ACHN (cell line): ENCODE measurements around the gene EDDM3A.

Source experiments
- DNase-seq: peaks from one replicate; pipeline ENCODE4 v3.0.0-alpha.2; 2015
- in situ Hi-C: cut with HindIII; loops from 2 replicates; pipeline ENCODE4 v1.10.0; 2017; ENCODE audit warnings: low sequenced_read_pairs, low pct_ligation_motif_present, low pct_unique_long_range_greater_than_20kb

Gene EDDM3A

DNA sequence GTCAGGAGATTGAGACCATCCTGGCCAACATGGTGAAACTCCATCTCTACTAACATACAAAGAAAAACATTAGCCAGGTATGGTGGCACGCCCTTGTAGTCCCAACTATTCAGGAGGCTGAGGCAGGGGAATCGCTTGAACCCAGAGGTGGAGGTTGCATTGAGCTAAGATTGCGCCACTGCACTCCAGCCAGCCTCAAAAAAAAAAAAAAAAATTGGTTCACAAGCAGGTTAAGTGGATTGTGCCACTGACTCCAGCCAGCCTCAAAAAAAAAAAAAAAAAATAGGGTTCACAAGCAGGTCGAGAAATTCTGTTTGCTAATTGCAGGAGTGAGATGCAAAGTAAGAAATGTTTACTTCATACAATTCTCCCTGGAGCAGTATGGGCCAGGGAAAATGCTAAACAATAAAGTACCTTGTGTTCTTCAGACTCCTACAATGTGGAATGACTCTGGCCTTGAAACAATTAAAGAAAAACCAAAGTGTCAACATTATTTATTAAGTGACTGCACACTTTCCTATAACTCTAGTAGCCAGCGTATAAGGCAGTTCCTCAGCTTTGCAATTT is 28.7 kb downstream of the EDDM3A start:
- no peak for DNase-seq
- in situ Hi-C loops = no loop called here

DNA sequence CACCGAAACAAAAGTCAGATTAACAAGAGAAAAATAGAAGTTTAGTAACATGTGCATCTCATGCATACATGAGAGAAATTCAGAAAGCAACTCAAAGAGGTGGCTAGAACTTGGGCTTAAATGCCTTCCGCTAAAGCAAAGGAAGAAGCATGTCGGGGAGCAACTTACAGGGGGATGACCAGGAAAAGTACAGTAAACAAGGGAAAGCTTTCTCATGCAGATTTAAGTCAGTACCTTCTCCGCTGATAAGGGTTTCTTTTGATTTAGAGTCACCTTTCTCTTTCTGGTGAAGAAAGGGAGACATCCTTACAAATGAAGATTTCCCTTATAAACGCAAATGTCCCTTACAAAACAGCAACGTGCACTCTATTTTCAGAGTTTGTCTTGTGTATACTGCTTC is 29.4 kb downstream of the EDDM3A start:
- DNase-seq = no peak
- in situ Hi-C loops = no loop called here

DNA sequence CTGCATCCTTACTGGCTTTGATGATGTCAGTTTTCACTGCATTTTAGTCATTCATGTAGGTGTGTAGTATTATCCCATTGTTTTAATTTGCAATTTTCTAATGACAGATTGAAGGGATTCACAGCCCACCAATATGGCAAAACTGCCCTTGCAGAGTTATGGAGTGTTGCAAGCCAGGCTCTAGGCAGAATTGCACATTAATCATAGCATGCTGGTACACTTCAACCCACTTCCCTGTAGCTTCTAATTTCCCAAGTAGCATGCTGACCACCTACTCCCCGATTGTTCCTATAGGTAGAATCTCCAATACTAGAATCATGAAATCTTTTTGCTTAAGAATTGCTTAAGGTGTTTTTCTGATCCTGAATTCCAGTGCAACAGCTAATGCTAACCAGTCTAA is 30.2 kb downstream of the EDDM3A start:
- no peak for DNase-seq
- in situ Hi-C loops = no loop called here

DNA sequence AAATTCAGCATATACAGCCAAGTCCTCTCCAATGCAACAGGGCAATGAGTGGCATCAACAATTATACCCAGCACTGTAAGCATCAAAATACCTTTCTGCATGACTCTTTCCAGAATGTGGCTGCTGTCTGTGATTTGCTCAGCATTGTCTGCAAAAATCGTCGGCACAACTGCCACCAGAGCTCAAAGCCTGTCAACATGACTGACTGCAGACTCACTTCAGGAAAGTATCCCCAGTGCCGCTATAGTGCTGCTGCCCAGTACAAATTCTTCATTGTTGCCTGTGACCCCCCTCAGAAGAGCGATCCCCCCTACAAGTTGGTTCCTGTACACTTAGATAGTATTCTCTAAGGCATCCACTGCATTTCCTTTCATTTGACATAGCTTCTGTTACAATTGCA is 36.1 kb downstream of the EDDM3A start:
- in situ Hi-C loops = no loop called here
- DNase-seq = no peak

DNA sequence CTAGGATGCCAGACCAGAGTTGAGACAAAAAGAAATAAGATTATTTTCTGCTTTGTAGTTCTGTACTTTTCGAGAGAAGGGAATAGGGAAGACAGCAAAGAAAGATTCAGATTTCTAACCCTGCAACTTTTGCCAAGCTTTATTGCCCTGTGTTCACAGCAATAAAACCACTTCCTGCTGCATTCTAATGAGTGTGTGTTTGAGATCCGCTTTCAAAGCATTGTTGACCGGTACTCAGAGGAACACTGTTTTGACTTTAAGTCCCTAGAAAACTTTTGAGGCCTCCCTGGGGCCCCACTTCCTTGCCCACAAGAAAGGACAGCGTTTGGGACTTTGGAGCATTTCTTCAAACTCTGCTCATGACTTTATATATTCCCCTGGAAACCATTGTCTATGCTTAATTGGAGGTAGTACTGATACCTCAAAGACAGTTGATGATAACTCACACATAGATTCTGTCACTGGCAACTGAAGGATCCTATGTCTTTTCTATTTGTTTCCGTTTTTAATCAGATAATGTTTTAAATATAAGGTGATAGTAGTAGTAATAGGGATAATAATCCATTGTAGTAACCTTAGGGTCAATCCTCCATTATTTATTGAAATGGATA is 36.7 kb downstream of the EDDM3A start:
- in situ Hi-C loops = no loop called here
- no peak for DNase-seq

DNA sequence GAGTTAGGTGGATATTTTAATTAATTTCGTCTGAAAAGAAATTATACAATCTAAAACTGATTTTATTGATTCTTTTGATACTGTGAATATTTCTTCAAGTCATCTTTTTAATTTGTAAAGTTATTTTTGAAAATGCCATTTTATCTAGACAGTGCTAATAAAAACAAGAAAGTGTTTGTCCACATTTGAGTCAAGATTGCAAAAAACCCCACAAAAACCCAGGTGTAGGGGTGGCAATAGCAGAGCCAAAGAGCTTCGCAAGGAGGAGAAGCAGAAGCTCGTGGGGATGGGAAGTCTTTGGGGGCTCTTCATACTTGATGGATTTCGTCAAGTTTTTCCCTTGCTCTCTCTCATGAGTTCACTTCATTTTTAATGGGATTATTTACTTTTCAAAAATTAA is 41.3 kb downstream of the EDDM3A start:
- DNase-seq = no peak
- in situ Hi-C loops = no loop called here

DNA sequence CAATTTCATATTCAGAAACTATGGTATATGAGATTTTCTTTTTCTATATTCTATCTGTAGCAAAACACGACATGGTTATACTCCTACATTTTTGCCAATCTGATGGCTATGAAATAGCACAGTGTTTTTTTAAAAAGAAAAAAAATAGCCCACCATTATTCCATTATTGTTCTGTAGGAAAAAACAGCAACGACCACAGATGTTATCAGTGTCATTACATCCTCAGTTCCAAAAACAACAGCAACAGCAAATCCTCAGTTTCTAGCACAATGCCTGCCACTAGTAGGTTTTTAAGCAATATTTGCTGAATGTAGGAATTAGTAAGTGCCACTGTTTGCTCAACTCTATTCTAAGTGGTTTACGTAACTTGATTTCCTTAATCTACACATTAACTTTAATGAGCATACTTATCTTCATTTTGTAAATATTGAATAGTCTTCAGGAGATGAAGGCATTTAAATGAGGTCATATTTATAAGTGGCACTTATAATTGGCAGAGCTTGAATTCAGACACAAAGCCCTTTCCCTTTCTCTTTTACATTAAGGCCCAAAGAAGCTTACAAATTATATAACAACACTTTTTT is 43.6 kb downstream of the EDDM3A start:
- no peak for DNase-seq
- in situ Hi-C loops = no loop called here

DNA sequence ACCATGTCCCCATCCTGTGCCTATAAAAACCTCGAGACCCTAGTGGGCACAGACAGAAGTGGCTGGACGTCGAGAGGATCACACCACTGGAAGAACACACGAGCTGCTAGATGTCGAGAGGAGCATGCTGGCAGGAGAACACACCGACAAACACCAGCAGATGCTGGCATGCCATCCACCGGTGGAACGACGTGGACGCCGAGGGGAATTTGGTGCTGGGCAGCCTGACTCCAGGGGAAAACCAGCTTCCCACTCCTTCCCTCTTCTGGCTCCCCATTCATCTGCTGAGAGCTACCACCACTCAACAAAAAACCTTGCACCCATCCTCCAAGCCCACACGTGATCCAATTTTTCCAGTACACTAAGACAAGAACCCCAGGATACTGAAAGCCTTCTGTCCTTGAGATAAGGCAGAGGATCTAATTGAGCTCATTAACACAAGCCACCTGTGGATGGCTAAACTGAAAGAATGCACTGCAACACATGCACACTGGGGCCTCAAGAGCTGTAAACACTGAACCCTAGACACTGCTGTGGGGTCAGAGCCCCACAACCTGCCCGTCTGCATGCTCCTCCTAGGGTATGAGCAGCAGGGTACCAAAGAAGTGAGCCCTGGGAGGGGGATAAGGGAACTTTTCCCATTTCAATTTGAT is 44.9 kb downstream of the EDDM3A start:
- DNase-seq = no peak
- in situ Hi-C loops = no loop called here

DNA sequence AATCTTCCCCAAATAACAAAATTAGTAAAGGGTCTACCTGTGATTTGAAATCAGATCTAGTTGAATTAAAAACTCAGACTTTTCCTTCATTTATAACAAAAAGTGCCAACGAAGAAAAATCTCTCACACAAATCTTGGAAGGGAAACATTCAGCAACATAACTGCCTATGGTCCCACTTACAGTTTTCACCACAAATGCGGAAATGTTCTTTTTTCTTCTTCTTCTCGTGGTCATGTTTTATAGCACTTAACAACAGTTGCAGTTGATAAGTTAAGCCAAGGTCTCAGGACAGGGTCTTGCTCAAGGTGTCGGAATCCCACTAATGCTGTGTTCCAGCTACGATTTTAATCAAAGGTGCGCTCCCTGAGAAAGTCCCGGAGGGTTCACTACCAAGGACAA is 45.5 kb downstream of the EDDM3A start:
- DNase-seq = no peak
- in situ Hi-C loops = no loop called here

DNA sequence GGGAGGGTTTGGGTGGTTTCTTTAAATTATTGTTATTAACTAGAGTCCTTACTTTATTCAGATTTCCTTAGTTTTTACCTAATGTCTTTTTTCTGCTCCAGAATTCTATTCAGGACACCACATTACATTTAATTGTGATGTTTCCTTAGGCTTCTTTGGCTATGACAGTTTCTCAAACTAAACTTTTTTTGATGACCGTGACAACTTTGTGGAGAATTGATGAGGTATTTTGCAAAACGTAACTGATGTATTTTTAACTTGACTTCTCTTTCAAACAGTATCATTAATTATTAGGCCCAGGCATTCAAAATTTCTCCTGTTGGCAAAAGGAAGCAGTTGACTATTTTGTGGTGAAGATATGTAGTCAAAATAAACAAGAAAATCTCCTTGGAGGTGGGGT is 45.9 kb downstream of the EDDM3A start:
- in situ Hi-C loops = no loop called here
- no peak for DNase-seq

DNA sequence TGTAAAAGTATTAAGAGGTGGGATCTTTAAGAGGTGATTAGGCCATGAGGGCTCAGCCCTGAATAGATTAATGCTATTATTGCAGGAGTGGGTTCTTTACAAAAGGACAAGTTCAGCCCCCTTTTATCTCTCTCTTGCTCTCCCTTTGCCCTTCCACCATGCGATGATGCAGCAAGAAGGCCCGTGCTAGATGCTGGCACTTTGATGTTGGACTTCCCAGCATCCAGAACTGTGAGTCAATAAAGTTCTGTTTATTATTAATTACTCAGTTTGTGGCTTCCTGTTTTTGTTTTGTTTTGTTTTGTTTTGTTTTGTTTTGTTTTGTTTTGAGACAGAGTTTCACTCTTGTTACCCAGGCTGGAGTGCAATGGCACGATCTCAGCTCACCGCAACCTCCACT is 46.9 kb downstream of the EDDM3A start:
- in situ Hi-C loops = no loop called here

DNA sequence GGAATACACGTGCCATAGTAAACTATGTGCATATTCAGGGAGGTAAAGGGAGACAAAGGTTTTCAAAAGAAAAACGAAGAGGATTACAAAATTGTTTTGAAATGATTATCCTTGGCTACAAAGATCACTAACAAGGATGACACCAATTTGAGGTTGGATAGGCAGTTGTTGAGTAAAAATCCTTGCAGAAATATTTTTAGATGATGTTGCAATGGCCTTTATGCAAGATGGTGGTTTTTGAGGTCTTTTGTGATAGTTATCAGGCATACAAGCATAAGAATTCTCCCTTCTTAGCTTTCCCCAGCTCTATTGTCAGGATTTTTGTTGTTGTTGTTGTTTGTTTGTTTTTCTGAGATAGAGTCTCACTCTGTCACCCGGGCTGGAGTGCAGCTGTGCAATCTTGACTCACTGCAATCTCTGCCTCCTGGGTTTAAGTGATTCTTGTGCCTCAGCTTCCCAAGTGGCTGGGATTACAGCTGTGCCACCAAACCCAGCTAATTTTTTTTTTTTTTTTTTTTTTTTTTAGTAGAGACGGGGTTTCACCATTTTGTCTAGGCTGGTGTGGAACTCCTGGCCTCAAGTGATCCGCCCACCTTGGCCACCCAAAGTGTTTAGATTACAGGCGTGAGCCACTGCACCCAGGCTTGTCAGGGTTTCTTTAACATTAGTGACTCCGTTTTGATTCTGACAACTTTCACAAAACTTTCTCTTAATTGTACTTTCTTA is 49.1 kb downstream of the EDDM3A start:
- no peak for DNase-seq
- in situ Hi-C loops = no loop called here

More for the DNA sequence above, 46.9 kb downstream of the EDDM3A start:
- no peak for DNase-seq

DNA sequence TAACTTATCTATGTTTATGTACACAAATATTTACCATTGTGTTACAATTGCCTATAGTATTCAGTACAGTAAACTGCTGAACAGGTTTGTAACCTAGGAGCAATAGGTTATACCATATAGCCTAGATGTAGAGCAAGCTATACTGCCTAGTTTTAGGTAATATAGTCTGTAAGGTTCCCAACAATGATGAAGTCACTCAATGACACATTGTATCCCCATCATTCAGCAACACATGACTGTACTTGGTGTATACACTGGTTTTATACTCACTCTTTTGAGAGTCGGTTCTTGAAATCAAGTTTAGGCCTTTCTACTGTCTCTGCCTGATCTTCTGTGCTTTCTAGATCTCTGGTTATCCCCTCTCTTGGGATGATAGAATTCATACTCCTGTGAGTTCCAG is 51.5 kb downstream of the EDDM3A start:
- in situ Hi-C loops = no loop called here
- no peak for DNase-seq
